Measurements from ENCODE around the gene KANSL1. TPM values are rescaled to one million over a fixed set of nuclear protein-coding genes. Genes with fewer than 3 reads are reported as not detected.

Gene KANSL1
- polyA plus RNA-seq, 1 donor from 2014 or later, result 65.0 TPM

DNA sequence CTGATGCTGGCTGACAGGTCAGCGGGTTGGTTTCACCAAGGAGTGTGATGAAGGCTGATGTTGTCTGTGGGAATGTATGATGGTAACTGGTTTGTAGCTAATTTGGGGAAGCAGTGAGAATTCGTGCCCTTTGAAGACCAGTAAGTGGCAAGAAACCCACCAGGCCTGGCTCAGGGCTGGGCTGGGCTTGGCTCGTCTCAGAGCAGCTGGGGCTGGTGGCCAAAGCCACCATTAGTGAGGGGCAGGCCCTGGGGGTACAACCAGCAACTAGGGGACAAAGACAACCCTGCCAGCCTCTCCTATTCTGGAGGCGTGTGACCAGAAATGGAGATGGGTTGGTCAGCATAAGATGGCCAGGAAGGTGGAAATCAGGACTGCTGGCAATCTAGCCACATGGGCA lies 207.2 kb downstream of the KANSL1 start:
- H3K27me3 ChIP-seq (ENCODE audit: insufficient read depth, low read depth, low read length), result no peaks in the 10 kb centered on the region
- H3F3A ChIP-seq (ENCODE audit: insufficient read depth, low read length, poor library complexity, severe bottlenecking), result no peaks in the 10 kb centered on the region
- no peaks in the 10 kb centered on the region for H3K79me2 ChIP-seq (replicated peaks; ENCODE audit: insufficient read depth, low read length)
- H3K4me3 ChIP-seq (ENCODE audit: low read length), result no peak overlapping the region
- H3K4me2 ChIP-seq (ENCODE audit: low read length), result no peak overlapping the region
- no peak overlapping the region for H3K27ac ChIP-seq (ENCODE audit: low read length)
- no peak overlapping the region for H2AFZ ChIP-seq (ENCODE audit: low read depth, low read length)
- TF ChIP-seq REST (IDR thresholded peaks at IDR 0.05; ENCODE audit: borderline replicate concordance) (no peak), POLR2AphosphoS5 (IDR thresholded peaks at IDR 0.05) (no peak), SMC3 (conservative IDR thresholded peaks at IDR 0.05; ENCODE audit: poor library complexity) (no peak), RAD21 (conservative IDR thresholded peaks at IDR 0.05) (no peak), MXI1 (conservative IDR thresholded peaks at IDR 0.05; ENCODE audit: poor library complexity, severe bottlenecking) (no peak), EP300 (conservative IDR thresholded peaks at IDR 0.05; ENCODE audit: poor library complexity, severe bottlenecking) (no peak), EZH2 (IDR thresholded peaks at IDR 0.05; ENCODE audit: borderline replicate concordance, insufficient read depth, low read length, poor library complexity, severe bottlenecking) (no peak), TAF1 (IDR thresholded peaks at IDR 0.05; ENCODE audit: low read depth) (no peak)
- TF ChIP-seq, protein P1, sequence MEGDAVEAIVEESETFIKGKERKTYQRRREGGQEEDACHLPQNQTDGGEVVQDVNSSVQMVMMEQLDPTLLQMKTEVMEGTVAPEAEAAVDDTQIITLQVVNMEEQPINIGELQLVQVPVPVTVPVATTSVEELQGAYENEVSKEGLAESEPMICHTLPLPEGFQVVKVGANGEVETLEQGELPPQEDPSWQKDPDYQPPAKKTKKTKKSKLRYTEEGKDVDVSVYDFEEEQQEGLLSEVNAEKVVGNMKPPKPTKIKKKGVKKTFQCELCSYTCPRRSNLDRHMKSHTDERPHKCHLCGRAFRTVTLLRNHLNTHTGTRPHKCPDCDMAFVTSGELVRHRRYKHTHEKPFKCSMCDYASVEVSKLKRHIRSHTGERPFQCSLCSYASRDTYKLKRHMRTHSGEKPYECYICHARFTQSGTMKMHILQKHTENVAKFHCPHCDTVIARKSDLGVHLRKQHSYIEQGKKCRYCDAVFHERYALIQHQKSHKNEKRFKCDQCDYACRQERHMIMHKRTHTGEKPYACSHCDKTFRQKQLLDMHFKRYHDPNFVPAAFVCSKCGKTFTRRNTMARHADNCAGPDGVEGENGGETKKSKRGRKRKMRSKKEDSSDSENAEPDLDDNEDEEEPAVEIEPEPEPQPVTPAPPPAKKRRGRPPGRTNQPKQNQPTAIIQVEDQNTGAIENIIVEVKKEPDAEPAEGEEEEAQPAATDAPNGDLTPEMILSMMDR (IDR thresholded peaks at IDR 0.05; ENCODE audit: poor library complexity, severe bottlenecking), result no peak
- no peak overlapping the region for H3K9ac ChIP-seq (ENCODE audit: low read length)
- H3K9me3 ChIP-seq (ENCODE audit: low read length), result no peaks in the 10 kb centered on the region
- H3K36me3 ChIP-seq (ENCODE audit: insufficient read depth, low read length), result peaks cover 6% of the 10 kb centered on the region
- H3K9me2 ChIP-seq (ENCODE audit: insufficient read depth, low read length), result no peaks in the 10 kb centered on the region
- H4K20me1 ChIP-seq (ENCODE audit: insufficient read depth), result no peaks in the 10 kb centered on the region

GRCh38 chr17:45985447-45985846 lies 207.8 kb downstream of the KANSL1 start:
- Histone ChIP-seq H3K79me2 (replicated peaks; ENCODE audit: insufficient read depth, low read length) (no peaks in the 10 kb centered on the region), H3K9me2 (ENCODE audit: insufficient read depth, low read length) (no peaks in the 10 kb centered on the region), H3K36me3 (ENCODE audit: insufficient read depth, low read length) (peaks cover under 1% of the 10 kb centered on the region)

More at GRCh38 chr17:45985447-45985846, 207.8 kb downstream of the KANSL1 start:
- H2AFZ ChIP-seq (ENCODE audit: low read depth, low read length), result no peak overlapping the region
- H3F3A ChIP-seq (ENCODE audit: insufficient read depth, low read length, poor library complexity, severe bottlenecking), result no peaks in the 10 kb centered on the region
- H4K20me1 ChIP-seq (ENCODE audit: insufficient read depth), result no peaks in the 10 kb centered on the region
- no peak overlapping the region for H3K4me3 ChIP-seq (ENCODE audit: low read length)
- TF ChIP-seq EP300 (conservative IDR thresholded peaks at IDR 0.05; ENCODE audit: poor library complexity, severe bottlenecking) (no peak), POLR2AphosphoS5 (IDR thresholded peaks at IDR 0.05) (no peak), MXI1 (conservative IDR thresholded peaks at IDR 0.05; ENCODE audit: poor library complexity, severe bottlenecking) (no peak), REST (IDR thresholded peaks at IDR 0.05; ENCODE audit: borderline replicate concordance) (no peak), EZH2 (IDR thresholded peaks at IDR 0.05; ENCODE audit: borderline replicate concordance, insufficient read depth, low read length, poor library complexity, severe bottlenecking) (no peak), RAD21 (conservative IDR thresholded peaks at IDR 0.05) (no peak), TAF1 (IDR thresholded peaks at IDR 0.05; ENCODE audit: low read depth) (no peak)
- TF ChIP-seq, protein P1 (IDR thresholded peaks at IDR 0.05; ENCODE audit: poor library complexity, severe bottlenecking), result no peak
- H3K9me3 ChIP-seq (ENCODE audit: low read length), result no peaks in the 10 kb centered on the region
- no peak overlapping the region for H3K4me2 ChIP-seq (ENCODE audit: low read length)
- no peak overlapping the region for H3K27ac ChIP-seq (ENCODE audit: low read length)
- H3K9ac ChIP-seq (ENCODE audit: low read length), result no peak overlapping the region
- H3K27me3 ChIP-seq (ENCODE audit: insufficient read depth, low read depth, low read length), result no peaks in the 10 kb centered on the region
